K562 (cell line): ENCODE results near the gene MRPS18B. TPM values are rescaled to one million over a fixed set of nuclear protein-coding genes. Genes with fewer than 3 reads are reported as not detected.

Experiments
- ARID3B ChIP-seq: fragments of 250-450 bp; sonication (Bioruptor Pico); IDR thresholded peaks from 2 replicates; pipeline ENCODE4 v1.4.0; 2020; ENCODE audit warnings: borderline replicate concordance
- CXXC5 ChIP-seq: fragments of 250-450 bp; sonication (Bioruptor Pico); IDR thresholded peaks from 2 replicates; pipeline ENCODE4 v1.8.0; 2022; ENCODE audit warnings: inconsistent platforms, mild to moderate bottlenecking, moderate library complexity
- ELF4 ChIP-seq: fragments of 450-650 bp; formaldehyde crosslinking; IDR thresholded peaks from 2 replicates; pipeline ENCODE4 v1.4.0; 2022; ENCODE audit warnings: missing genetic modification characterization
- FUS ChIP-seq: fragments of 200-400 bp; formaldehyde crosslinking; optimal IDR thresholded peaks from 2 replicates; pipeline ENCODE3; 2017; ENCODE audit warnings: low read depth, low read length
- GTF2A2 ChIP-seq: IDR thresholded peaks from 2 replicates; pipeline ENCODE4 v1.6.1; 2016; ENCODE audit warnings: mild to moderate bottlenecking, missing genetic modification characterization, missing compliant biosample characterization
- HOXB6 ChIP-seq: fragments of 250-450 bp; sonication (Bioruptor Pico); IDR thresholded peaks from 2 replicates; pipeline ENCODE4 v1.5.1; 2022; ENCODE audit warnings: mild to moderate bottlenecking, borderline replicate concordance
- JUNB ChIP-seq: fragments of 450-650 bp; formaldehyde crosslinking; conservative IDR thresholded peaks from 2 replicates; pipeline ENCODE4 v1.4.0; 2020; ENCODE audit warnings: mild to moderate bottlenecking
- MED1 ChIP-seq: sonication (generic); formaldehyde crosslinking; IDR thresholded peaks from 2 replicates; pipeline ENCODE4 v1.8.1; 2023; ENCODE audit warnings: missing genetic modification reagents, borderline replicate concordance
- MIER1 ChIP-seq: fragments of 450-650 bp; IDR thresholded peaks from 2 replicates; pipeline ENCODE4 v1.6.1; 2016; ENCODE audit warnings: antibody characterized with exemption, mild to moderate bottlenecking, low read depth
- NBN ChIP-seq: fragments of 450-650 bp; IDR thresholded peaks from 2 replicates; pipeline ENCODE4 v1.6.1; 2016; ENCODE audit warnings: low read depth, mild to moderate bottlenecking
- POLR3G ChIP-seq: IDR thresholded peaks from 2 replicates; pipeline ENCODE4 v1.6.1; 2011; ENCODE audit not compliant: insufficient read length, insufficient replicate concordance; ENCODE audit errors: extremely low read depth
- RB1 ChIP-seq: fragments of 450-650 bp; IDR thresholded peaks from 2 replicates; pipeline ENCODE4 v1.6.1; 2017; ENCODE audit warnings: low read depth, mild to moderate bottlenecking
- RBFOX2 ChIP-seq: fragments of 200-400 bp; formaldehyde crosslinking; IDR thresholded peaks from 2 replicates; pipeline ENCODE4 v1.6.1; 2017; ENCODE audit warnings: low read depth, mild to moderate bottlenecking, low read length, moderate library complexity
- RBM34 ChIP-seq: fragments of 200-400 bp; formaldehyde crosslinking; IDR thresholded peaks from 2 replicates; pipeline ENCODE4 v1.6.1; 2018; ENCODE audit warnings: low read length, borderline replicate concordance; ENCODE audit not compliant: insufficient read depth
- TRIM25 ChIP-seq: fragments of 450-650 bp; IDR thresholded peaks from 2 replicates; pipeline ENCODE4 v1.7.0; 2016; ENCODE audit warnings: borderline replicate concordance
- ZC3H8 ChIP-seq: fragments of 450-650 bp; IDR thresholded peaks from 2 replicates; pipeline ENCODE4 v1.6.1; 2017
- ZKSCAN1 ChIP-seq: fragments of 150-350 bp; IDR thresholded peaks from 2 replicates; pipeline ENCODE4 v1.6.1; 2016; ENCODE audit warnings: low read depth, low read length
- ZNF408 ChIP-seq: fragments of 250-450 bp; sonication (Bioruptor Pico); IDR thresholded peaks from 2 replicates; pipeline ENCODE4 v1.4.0; 2020; ENCODE audit warnings: low read depth, mild to moderate bottlenecking, moderate library complexity
- ZNF75A ChIP-seq: fragments of 450-650 bp; formaldehyde crosslinking; IDR thresholded peaks from 2 replicates; pipeline ENCODE4 v1.4.0; 2020; ENCODE audit warnings: mild to moderate bottlenecking
- ZNF76 ChIP-seq: fragments of 250-450 bp; sonication (Bioruptor Pico); IDR thresholded peaks from 2 replicates; pipeline ENCODE4 v1.4.0; 2020; ENCODE audit warnings: mild to moderate bottlenecking, moderate library complexity, borderline replicate concordance
- polyA plus RNA-seq, 8 experiments: library from polyadenylated mRNA; depleted of rRNA in 4 of 8; stranded (reverse) in 5 of 8; unstranded in 3 of 8; fragments of >200 nt; fragmentation: Nextera tagmentation in 2 of 8; fragmentation: Illumina TruSeq in 1 of 8; extraction: Ambion mirVana in 2 of 8; extraction: Trizol in 1 of 8; gene quantifications; 2 replicates each; pipeline versions ENCODE4 v1.2.1 to v1.2.3, GENCODE V29; 2011 to 2014; ENCODE audit warnings: inconsistent platforms in 1 of 8, missing spikeins in 1 of 8
- total RNA-seq, 7 experiments: library from RNA; depleted of rRNA in 6 of 7; stranded (reverse); fragments of >200 nt in 6 of 7; fragmentation: Illumina TruSeq in 2 of 7; extraction: Trizol in 2 of 7; gene quantifications; 2 replicates each; pipeline versions ENCODE4 v1.2.1 to v1.2.3, GENCODE V29; 2011 to 2021; ENCODE audit warnings: low replicate concordance in 1 of 7
- TF ChIP-seq, protein P1 (sequence below): fragments of 200-400 bp; formaldehyde crosslinking; IDR thresholded peaks from 2 replicates; pipeline ENCODE4 v1.6.1; 2017; ENCODE audit warnings: mild to moderate bottlenecking, low read depth, low read length, moderate library complexity
- TF ChIP-seq, protein P2 (sequence below): fragments of 250-450 bp; sonication (Bioruptor Pico); IDR thresholded peaks from 2 replicates; pipeline ENCODE4 v1.8.0; 2022; ENCODE audit warnings: moderate library complexity, mild to moderate bottlenecking, inconsistent platforms
- TF ChIP-seq, protein P3 (sequence below): fragments of 250-450 bp; sonication (Bioruptor Pico); IDR thresholded peaks from 2 replicates; pipeline ENCODE4 v1.5.0; 2020; ENCODE audit warnings: mild to moderate bottlenecking, borderline replicate concordance

MRPS18B gene
- total and polyA plus RNA-seq, 9 of the 15 experiments (the other 6 are each of a cell fraction or from before 2014, with no cell fraction given) = 132 to 383 (median 178) TPM

- TF ChIP-seq JUNB (CRISPR knock-in tag) = peak; percentile 51; the same call in 1 of the 2 replicates
- TF ChIP-seq ZC3H8 = no peak
- TF ChIP-seq HOXB6 (CRISPR knock-in tag) = no peak
- no peak for TF ChIP-seq FUS
- TF ChIP-seq TRIM25 = no peak
- TF ChIP-seq CXXC5 (CRISPR knock-in tag) = peak; percentile 32; the same call in 1 of the 2 replicates
- no peak for TF ChIP-seq MIER1
- TF ChIP-seq NBN = peak; percentile 69; the same call in 1 of the 2 replicates
- no peak for TF ChIP-seq RBM34
- no peak for TF ChIP-seq ZNF408 (CRISPR knock-in tag)
- no peak for TF ChIP-seq RB1
- no peak for TF ChIP-seq RBFOX2
- TF ChIP-seq ZNF76 (CRISPR knock-in tag) = no peak
- TF ChIP-seq, protein P1, sequence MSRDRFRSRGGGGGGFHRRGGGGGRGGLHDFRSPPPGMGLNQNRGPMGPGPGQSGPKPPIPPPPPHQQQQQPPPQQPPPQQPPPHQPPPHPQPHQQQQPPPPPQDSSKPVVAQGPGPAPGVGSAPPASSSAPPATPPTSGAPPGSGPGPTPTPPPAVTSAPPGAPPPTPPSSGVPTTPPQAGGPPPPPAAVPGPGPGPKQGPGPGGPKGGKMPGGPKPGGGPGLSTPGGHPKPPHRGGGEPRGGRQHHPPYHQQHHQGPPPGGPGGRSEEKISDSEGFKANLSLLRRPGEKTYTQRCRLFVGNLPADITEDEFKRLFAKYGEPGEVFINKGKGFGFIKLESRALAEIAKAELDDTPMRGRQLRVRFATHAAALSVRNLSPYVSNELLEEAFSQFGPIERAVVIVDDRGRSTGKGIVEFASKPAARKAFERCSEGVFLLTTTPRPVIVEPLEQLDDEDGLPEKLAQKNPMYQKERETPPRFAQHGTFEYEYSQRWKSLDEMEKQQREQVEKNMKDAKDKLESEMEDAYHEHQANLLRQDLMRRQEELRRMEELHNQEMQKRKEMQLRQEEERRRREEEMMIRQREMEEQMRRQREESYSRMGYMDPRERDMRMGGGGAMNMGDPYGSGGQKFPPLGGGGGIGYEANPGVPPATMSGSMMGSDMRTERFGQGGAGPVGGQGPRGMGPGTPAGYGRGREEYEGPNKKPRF = no peak
- TF ChIP-seq MED1 (CRISPR knock-in tag) = no peak
- TF ChIP-seq, protein P2, sequence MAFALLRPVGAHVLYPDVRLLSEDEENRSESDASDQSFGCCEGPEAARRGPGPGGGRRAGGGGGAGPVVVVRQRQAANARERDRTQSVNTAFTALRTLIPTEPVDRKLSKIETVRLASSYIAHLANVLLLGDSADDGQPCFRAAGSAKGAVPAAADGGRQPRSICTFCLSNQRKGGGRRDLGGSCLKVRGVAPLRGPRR = no peak
- TF ChIP-seq ELF4 (CRISPR knock-in tag) = peak; percentile 5; the same call in 1 of the 2 replicates
- TF ChIP-seq, protein P3, sequence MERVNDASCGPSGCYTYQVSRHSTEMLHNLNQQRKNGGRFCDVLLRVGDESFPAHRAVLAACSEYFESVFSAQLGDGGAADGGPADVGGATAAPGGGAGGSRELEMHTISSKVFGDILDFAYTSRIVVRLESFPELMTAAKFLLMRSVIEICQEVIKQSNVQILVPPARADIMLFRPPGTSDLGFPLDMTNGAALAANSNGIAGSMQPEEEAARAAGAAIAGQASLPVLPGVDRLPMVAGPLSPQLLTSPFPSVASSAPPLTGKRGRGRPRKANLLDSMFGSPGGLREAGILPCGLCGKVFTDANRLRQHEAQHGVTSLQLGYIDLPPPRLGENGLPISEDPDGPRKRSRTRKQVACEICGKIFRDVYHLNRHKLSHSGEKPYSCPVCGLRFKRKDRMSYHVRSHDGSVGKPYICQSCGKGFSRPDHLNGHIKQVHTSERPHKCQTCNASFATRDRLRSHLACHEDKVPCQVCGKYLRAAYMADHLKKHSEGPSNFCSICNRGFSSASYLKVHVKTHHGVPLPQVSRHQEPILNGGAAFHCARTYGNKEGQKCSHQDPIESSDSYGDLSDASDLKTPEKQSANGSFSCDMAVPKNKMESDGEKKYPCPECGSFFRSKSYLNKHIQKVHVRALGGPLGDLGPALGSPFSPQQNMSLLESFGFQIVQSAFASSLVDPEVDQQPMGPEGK (CRISPR knock-in tag) = no peak
- no peak for TF ChIP-seq ZNF75A (CRISPR knock-in tag)
- TF ChIP-seq GTF2A2 (tag) = no peak
- no peak for TF ChIP-seq ARID3B
- TF ChIP-seq POLR3G = no peak
- TF ChIP-seq ZKSCAN1 = no peak
Observed at GRCh38 chr6:30614843-30615218, 2.8 kb upstream of the MRPS18B start (continued).
